ENCODE results near the gene CCDC81. TPM values are rescaled to one million over a fixed set of nuclear protein-coding genes. Genes with fewer than 3 reads are reported as not detected.

CCDC81 gene
- 6.7 TPM for total RNA-seq

DNA sequence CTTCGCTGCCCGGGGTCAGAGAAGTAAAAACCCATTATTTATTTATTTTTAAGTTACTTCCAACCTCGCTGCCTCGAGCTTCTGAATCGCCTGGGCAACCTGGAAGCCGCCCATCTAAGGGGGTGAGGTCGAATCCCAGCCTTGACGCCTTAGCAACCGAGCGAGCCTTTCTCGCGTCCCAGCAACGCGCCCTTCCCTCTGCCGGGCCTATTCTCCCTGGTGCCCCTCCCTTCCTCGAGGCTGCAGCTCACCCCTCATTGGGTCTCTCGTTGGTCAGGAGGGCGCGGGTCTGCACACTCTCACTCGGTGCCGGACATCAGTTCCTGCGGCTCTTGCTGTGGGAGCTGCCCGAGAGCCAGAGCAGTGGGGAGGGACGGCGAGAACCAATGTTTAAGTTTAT lies at the start of gene CCDC81:
Gene CCDC81, plus strand, starts transcription at position 302 of the 400 bp plus-strand sequence. CDS start 277 bp downstream, outside the sequence.

Other genes with a start within 250 kb of the CCDC81 start
- gene EED, start 130.1 kb upstream of the CCDC81 start, total RNA-seq = 27.2 TPM
- gene HIKESHI, start 72.6 kb upstream of the CCDC81 start, total RNA-seq = 56.5 TPM